HepG2 (cell line): ENCODE data around the gene MSI2. TPM values are rescaled to one million over a fixed set of nuclear protein-coding genes. Genes with fewer than 3 reads are reported as not detected.

Experiments
- ATAC-seq: fragments of 200-7000 bp; cut with Tn5 transposase; 3 replicates; pipeline ENCODE4 v1.9.1; 2020; ENCODE audit warnings: mild to moderate bottlenecking, moderate library complexity
- BruUV-seq: library from RNA; stranded (reverse); fragments of 400-500 nt; replicated peaks from 2 replicates; lab custom pipeline; 2021; lab: Mats Ljungman, UMichigan
- CTCF ChIA-PET: fragments of 300-600 bp; formaldehyde crosslinking; extraction: SDS; loops from one replicate; lab custom pipeline; 2021; ENCODE audit warnings: low total read pairs, inconsistent platforms, low intra/inter-chr PET ratio; lab: Yijun Ruan, JAX
- POLR2A ChIA-PET: fragments of 350-600 bp; sonication (Branson Sonifier 250); formaldehyde crosslinking; loops from one replicate; lab custom pipeline; 2020; ENCODE audit warnings: antibody characterized with exemption, inconsistent platforms; lab: Yijun Ruan, JAX
- DNase-seq: peaks from one replicate; pipeline ENCODE4 v3.0.0-alpha.2; 2015; ENCODE audit warnings: low spot score
- FAIRE-seq: peaks from 3 replicates; lab custom pipeline; 2011; peaks lifted over from hg19 to GRCh38; lab: Jason Lieb, UNC
- H2AFZ ChIP-seq: one replicate; pipeline ENCODE4 v1.6.1; 2011; ENCODE audit warnings: low read length, inconsistent platforms
- H3K27ac ChIP-seq: fragments of 300-600 bp; 3 replicates; pipeline ENCODE4 v1.8.0; 2011; ENCODE audit warnings: mixed run types, mild to moderate bottlenecking, mixed read lengths, low read length, inconsistent platforms; ENCODE audit not compliant: insufficient read depth; ENCODE audit errors: extremely low read length
- H3K27me3 ChIP-seq, 2 experiments: fragments of 200-600 bp in 1 of 2; 2 replicates in 1 of 2; 3 replicates in 1 of 2; pipeline versions ENCODE4 v1.6.0 to v1.8.0; 2011; ENCODE audit warnings: low read length in 2 of 2, mild to moderate bottlenecking in 2 of 2, moderate library complexity in 2 of 2, inconsistent platforms in 1 of 2; ENCODE audit not compliant: insufficient read depth in 2 of 2, control insufficient read depth in 1 of 2
- H3K36me3 ChIP-seq, 2 experiments: fragments of 200-600 bp in 1 of 2; replicated peaks in 1 of 2; 2 replicates in 1 of 2; 3 replicates in 1 of 2; pipeline versions ENCODE4 v1.5.1 to v1.8.0; 2011; ENCODE audit warnings: low read length in 2 of 2, inconsistent platforms in 1 of 2; ENCODE audit not compliant: insufficient read depth in 2 of 2, control insufficient read depth in 1 of 2
- H3K4me1 ChIP-seq: 2 replicates; pipeline ENCODE4 v1.5.1; 2012; ENCODE audit warnings: low read length, inconsistent platforms; ENCODE audit not compliant: insufficient read depth
- H3K4me2 ChIP-seq: 2 replicates; pipeline ENCODE4 v1.6.0; 2011; ENCODE audit warnings: low read depth, low read length, inconsistent platforms
- H3K4me3 ChIP-seq, 3 experiments: fragments of 200-600 bp in 1 of 3; sonication (generic), shearing (Covaris generic) in 1 of 3; replicated peaks in 1 of 3; 2 replicates each; pipeline ENCODE4 v1.5.1; 2011 to 2016; ENCODE audit warnings: low read length in 3 of 3, inconsistent platforms in 2 of 3, low read depth in 2 of 3, mild to moderate bottlenecking in 2 of 3, control low read depth in 1 of 3, mixed read lengths in 1 of 3; ENCODE audit not compliant: insufficient read depth in 1 of 3
- H3K79me2 ChIP-seq: one replicate; pipeline ENCODE4 v1.6.1; 2011; ENCODE audit warnings: low read length, inconsistent platforms; ENCODE audit not compliant: insufficient read depth
- H3K9ac ChIP-seq: 2 replicates; pipeline ENCODE4 v1.6.0; 2011; ENCODE audit warnings: mild to moderate bottlenecking, low read depth, low read length, inconsistent platforms; ENCODE audit not compliant: insufficient read depth
- H3K9me3 ChIP-seq: 2 replicates; pipeline ENCODE4 v1.5.1; 2012; ENCODE audit warnings: mild to moderate bottlenecking, low read length
- H4K20me1 ChIP-seq: 2 replicates; pipeline ENCODE4 v1.6.0; 2011; ENCODE audit warnings: inconsistent platforms, mild to moderate bottlenecking, low read length, moderate library complexity; ENCODE audit not compliant: insufficient read depth
- CENPX ChIP-seq: sonication (generic); formaldehyde crosslinking; IDR thresholded peaks from 2 replicates; pipeline ENCODE4 v1.9.0; 2021; ENCODE audit warnings: mild to moderate bottlenecking, missing genetic modification reagents, moderate library complexity
- DNMT1 ChIP-seq: sonication (generic); formaldehyde crosslinking; IDR thresholded peaks from 2 replicates; pipeline ENCODE4 v1.5.1; 2020; ENCODE audit warnings: mild to moderate bottlenecking, missing genetic modification reagents
- EZH2 ChIP-seq: conservative IDR thresholded peaks from 2 replicates; pipeline ENCODE4 v1.6.1; 2012; ENCODE audit warnings: mild to moderate bottlenecking, low read depth, low read length, moderate library complexity
- JUND ChIP-seq: sonication (generic); formaldehyde crosslinking; IDR thresholded peaks from 2 replicates; pipeline ENCODE4 v1.8.0; 2022; ENCODE audit warnings: mild to moderate bottlenecking, missing genetic modification reagents
- KLF12 ChIP-seq: sonication (generic); formaldehyde crosslinking; IDR thresholded peaks from 2 replicates; pipeline ENCODE4 v1.4.0; 2020; ENCODE audit warnings: missing genetic modification reagents, borderline replicate concordance
- MXI1 ChIP-seq: IDR thresholded peaks from 3 replicates; pipeline ENCODE4 v1.6.1; 2012; ENCODE audit warnings: low read depth, low read length, inconsistent platforms, borderline replicate concordance
- NFKBIZ ChIP-seq: IDR thresholded peaks from 2 replicates; pipeline ENCODE4 v1.6.1; 2018; ENCODE audit warnings: missing genetic modification reagents, missing compliant biosample characterization
- RELA ChIP-seq: sonication (generic); formaldehyde crosslinking; IDR thresholded peaks from 2 replicates; pipeline ENCODE4 v1.4.0; 2020; ENCODE audit warnings: missing genetic modification reagents
- SATB2 ChIP-seq: sonication (generic); formaldehyde crosslinking; IDR thresholded peaks from 2 replicates; pipeline ENCODE4 v1.5.0; 2020; ENCODE audit warnings: missing genetic modification reagents
- ZC3H13 ChIP-seq: sonication (generic); formaldehyde crosslinking; IDR thresholded peaks from 2 replicates; pipeline ENCODE4 v1.8.1; 2023; ENCODE audit warnings: mild to moderate bottlenecking, missing genetic modification reagents, moderate library complexity
- ZNF207 ChIP-seq: fragments of 450-650 bp; IDR thresholded peaks from 2 replicates; pipeline ENCODE4 v1.6.1; 2016; ENCODE audit warnings: antibody characterized with exemption, borderline replicate concordance
- ZNF263 ChIP-seq: sonication (generic); formaldehyde crosslinking; IDR thresholded peaks from 2 replicates; pipeline ENCODE4 v1.4.0; 2020; ENCODE audit warnings: missing genetic modification reagents
- ZNF564 ChIP-seq: sonication (generic); formaldehyde crosslinking; IDR thresholded peaks from 2 replicates; pipeline ENCODE4 v1.8.1; 2023; ENCODE audit warnings: mild to moderate bottlenecking, missing genetic modification reagents
- ZSCAN9 ChIP-seq: IDR thresholded peaks from 2 replicates; pipeline ENCODE4 v1.6.1; 2016; ENCODE audit warnings: borderline replicate concordance
- WGBS: methylation state at CpG from one replicate; pipeline ENCODE4 v1.1.6; 2017; ENCODE audit warnings: low lambda C conversion rate; 5-methylcytosine and 5-hydroxymethylcytosine counted together
- in situ Hi-C: cut with HindIII; loops from 2 replicates; pipeline ENCODE4 v1.10.0; 2017; ENCODE audit warnings: low pct_unique_long_range_greater_than_20kb; ENCODE audit not compliant: extremely low pct_ligation_motif_present
- intact Hi-C: fragments of 100-400 bp; cut with micrococcal nuclease; formaldehyde crosslinking; loops from one replicate; pipeline ENCODE4 v1.10.0; 2022; ENCODE audit not compliant: unreplicated experiment
- polyA plus RNA-seq, 8 experiments: library from polyadenylated mRNA; depleted of rRNA in 3 of 8; stranded (reverse) in 7 of 8; unstranded in 1 of 8; fragments of >200 nt; fragmentation: Illumina TruSeq in 4 of 8; extraction: Trizol in 4 of 8; gene quantifications; 2 replicates each; pipeline versions ENCODE4 v1.2.1 to v1.2.3, GENCODE V29; 2011 to 2016; ENCODE audit warnings: low read depth in 4 of 8, missing spikeins in 1 of 8, mixed read lengths in 1 of 8; ENCODE audit not compliant: insufficient read depth in 1 of 8
- total RNA-seq, 5 experiments: library from RNA; depleted of rRNA; stranded (reverse); fragments of >200 nt; fragmentation: Illumina TruSeq; extraction: Trizol; gene quantifications; 2 replicates each; pipeline ENCODE4 v1.2.3, GENCODE V29; 2016; ENCODE audit warnings: low read depth in 1 of 5
- TF ChIP-seq, protein P1 (sequence below): sonication (generic); formaldehyde crosslinking; IDR thresholded peaks from 2 replicates; pipeline ENCODE4 v1.8.0; 2022; ENCODE audit warnings: mild to moderate bottlenecking, missing genetic modification reagents, moderate library complexity
- TF ChIP-seq, protein P2 (sequence below): sonication (generic); formaldehyde crosslinking; conservative IDR thresholded peaks from 2 replicates; pipeline ENCODE4 v1.4.0; 2020; ENCODE audit warnings: mild to moderate bottlenecking, missing genetic modification reagents, moderate library complexity
- TF ChIP-seq, protein P3 (sequence below): IDR thresholded peaks from 2 replicates; pipeline ENCODE4 v1.6.1; 2012; ENCODE audit warnings: low read length, improper control_type of control experiment
- TF ChIP-seq, protein P4 (sequence below): sonication (generic); formaldehyde crosslinking; IDR thresholded peaks from 2 replicates; pipeline ENCODE4 v1.4.0; 2020; ENCODE audit warnings: mild to moderate bottlenecking, missing genetic modification reagents

The MSI2 gene
- total and polyA plus RNA-seq, 2 of the 13 experiments (the other 11 are each of a cell fraction or from before 2014, with no cell fraction given): 77.5 to 78.4 TPM

DNA sequence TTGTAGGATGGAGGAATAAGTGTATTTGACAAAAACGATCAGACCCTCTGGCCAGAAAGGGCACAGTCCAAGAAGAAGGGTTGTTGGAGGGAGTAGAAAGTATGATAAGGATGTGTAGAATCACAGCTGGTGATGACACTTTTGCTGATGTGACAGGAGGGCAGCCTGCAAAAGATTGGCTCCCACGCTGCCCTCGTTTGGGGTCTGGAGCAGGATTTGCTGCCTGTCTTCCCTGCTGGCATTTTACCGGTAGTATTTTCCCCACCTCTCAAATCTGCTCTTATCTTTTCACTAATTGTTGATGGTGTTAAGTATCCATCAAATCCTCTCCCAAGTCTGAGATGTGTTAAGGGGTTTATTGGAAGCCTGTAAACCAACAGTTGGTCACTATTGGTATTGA, 280.0 kb downstream of the MSI2 start:
- H3K4me1 ChIP-seq: peaks cover 97% of the 10 kb centered on the region
- no peak overlapping the region for H2AFZ ChIP-seq
- peak overlapping the region; percentile 89 for H3K27ac ChIP-seq
- no peak for DNase-seq
- intact Hi-C loops (no loop called here), in situ Hi-C loops (no loop called here)
- 87% methylated on average over 4 of the region's 4 CpGs for WGBS
- H3K27me3 ChIP-seq: no peaks in the 10 kb centered on the region
- H3K4me3 ChIP-seq: no peak overlapping the region
- POLR2A ChIA-PET: interaction anchor here (1.5 to 4.8 kb wide), 3 partner anchors 18 to 42 kb away, joined by 9 to 70 read pairs (median 10); no protein-coding TSS in a partner anchor
- no peak for FAIRE-seq
- ATAC-seq: no peak
- H3K9me3 ChIP-seq: no peaks in the 10 kb centered on the region
- CTCF ChIA-PET: no interaction called here
- peaks cover 5% of the 10 kb centered on the region for H3K79me2 ChIP-seq
- BruUV-seq: no TSS peak
- H3K9ac ChIP-seq: no peak overlapping the region
- no peaks in the 10 kb centered on the region for H4K20me1 ChIP-seq
- peaks cover 6 to 19% of the 10 kb centered on the region in 2 experiments; a peak in 4 of 5 replicates for H3K36me3 ChIP-seq
- H3K4me2 ChIP-seq: no peak overlapping the region
- TF ChIP-seq, protein P1, sequence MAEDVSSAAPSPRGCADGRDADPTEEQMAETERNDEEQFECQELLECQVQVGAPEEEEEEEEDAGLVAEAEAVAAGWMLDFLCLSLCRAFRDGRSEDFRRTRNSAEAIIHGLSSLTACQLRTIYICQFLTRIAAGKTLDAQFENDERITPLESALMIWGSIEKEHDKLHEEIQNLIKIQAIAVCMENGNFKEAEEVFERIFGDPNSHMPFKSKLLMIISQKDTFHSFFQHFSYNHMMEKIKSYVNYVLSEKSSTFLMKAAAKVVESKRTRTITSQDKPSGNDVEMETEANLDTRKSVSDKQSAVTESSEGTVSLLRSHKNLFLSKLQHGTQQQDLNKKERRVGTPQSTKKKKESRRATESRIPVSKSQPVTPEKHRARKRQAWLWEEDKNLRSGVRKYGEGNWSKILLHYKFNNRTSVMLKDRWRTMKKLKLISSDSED (CRISPR knock-in tag): no peak
- TF ChIP-seq, protein P2, sequence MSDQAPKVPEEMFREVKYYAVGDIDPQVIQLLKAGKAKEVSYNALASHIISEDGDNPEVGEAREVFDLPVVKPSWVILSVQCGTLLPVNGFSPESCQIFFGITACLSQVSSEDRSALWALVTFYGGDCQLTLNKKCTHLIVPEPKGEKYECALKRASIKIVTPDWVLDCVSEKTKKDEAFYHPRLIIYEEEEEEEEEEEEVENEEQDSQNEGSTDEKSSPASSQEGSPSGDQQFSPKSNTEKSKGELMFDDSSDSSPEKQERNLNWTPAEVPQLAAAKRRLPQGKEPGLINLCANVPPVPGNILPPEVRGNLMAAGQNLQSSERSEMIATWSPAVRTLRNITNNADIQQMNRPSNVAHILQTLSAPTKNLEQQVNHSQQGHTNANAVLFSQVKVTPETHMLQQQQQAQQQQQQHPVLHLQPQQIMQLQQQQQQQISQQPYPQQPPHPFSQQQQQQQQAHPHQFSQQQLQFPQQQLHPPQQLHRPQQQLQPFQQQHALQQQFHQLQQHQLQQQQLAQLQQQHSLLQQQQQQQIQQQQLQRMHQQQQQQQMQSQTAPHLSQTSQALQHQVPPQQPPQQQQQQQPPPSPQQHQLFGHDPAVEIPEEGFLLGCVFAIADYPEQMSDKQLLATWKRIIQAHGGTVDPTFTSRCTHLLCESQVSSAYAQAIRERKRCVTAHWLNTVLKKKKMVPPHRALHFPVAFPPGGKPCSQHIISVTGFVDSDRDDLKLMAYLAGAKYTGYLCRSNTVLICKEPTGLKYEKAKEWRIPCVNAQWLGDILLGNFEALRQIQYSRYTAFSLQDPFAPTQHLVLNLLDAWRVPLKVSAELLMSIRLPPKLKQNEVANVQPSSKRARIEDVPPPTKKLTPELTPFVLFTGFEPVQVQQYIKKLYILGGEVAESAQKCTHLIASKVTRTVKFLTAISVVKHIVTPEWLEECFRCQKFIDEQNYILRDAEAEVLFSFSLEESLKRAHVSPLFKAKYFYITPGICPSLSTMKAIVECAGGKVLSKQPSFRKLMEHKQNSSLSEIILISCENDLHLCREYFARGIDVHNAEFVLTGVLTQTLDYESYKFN (CRISPR knock-in tag): no peak
- TF ChIP-seq DNMT1 (no peak), ZC3H13 (CRISPR knock-in tag) (no peak), KLF12 (CRISPR knock-in tag) (no peak), ZNF207 (no peak), RELA (CRISPR knock-in tag) (no peak), JUND (no peak), EZH2 (no peak), ZNF564 (no peak), ZSCAN9 (no peak), SATB2 (CRISPR knock-in tag) (no peak), MXI1 (no peak), CENPX (CRISPR knock-in tag) (no peak), ZNF263 (CRISPR knock-in tag) (no peak), NFKBIZ (CRISPR knock-in tag) (no peak)
- TF ChIP-seq, protein P3, sequence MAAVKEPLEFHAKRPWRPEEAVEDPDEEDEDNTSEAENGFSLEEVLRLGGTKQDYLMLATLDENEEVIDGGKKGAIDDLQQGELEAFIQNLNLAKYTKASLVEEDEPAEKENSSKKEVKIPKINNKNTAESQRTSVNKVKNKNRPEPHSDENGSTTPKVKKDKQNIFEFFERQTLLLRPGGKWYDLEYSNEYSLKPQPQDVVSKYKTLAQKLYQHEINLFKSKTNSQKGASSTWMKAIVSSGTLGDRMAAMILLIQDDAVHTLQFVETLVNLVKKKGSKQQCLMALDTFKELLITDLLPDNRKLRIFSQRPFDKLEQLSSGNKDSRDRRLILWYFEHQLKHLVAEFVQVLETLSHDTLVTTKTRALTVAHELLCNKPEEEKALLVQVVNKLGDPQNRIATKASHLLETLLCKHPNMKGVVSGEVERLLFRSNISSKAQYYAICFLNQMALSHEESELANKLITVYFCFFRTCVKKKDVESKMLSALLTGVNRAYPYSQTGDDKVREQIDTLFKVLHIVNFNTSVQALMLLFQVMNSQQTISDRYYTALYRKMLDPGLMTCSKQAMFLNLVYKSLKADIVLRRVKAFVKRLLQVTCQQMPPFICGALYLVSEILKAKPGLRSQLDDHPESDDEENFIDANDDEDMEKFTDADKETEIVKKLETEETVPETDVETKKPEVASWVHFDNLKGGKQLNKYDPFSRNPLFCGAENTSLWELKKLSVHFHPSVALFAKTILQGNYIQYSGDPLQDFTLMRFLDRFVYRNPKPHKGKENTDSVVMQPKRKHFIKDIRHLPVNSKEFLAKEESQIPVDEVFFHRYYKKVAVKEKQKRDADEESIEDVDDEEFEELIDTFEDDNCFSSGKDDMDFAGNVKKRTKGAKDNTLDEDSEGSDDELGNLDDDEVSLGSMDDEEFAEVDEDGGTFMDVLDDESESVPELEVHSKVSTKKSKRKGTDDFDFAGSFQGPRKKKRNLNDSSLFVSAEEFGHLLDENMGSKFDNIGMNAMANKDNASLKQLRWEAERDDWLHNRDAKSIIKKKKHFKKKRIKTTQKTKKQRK: no peak
- TF ChIP-seq, protein P4, sequence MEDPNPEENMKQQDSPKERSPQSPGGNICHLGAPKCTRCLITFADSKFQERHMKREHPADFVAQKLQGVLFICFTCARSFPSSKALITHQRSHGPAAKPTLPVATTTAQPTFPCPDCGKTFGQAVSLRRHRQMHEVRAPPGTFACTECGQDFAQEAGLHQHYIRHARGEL: no peak
